Upper lobe of left lung (tissue), 6 donors: ENCODE data around the gene MAD1L1. TPM values are rescaled to one million over a fixed set of nuclear protein-coding genes. Genes with fewer than 3 reads are reported as not detected.
A peak's percentile ranks its signal among the peaks of the same experiment; 100 is the strongest.

ENCODE experiments used
- ATAC-seq, 2 donors: fragments of 200-7000 bp; cut with Tn5 transposase; one replicate each; pipeline ENCODE4 v1.9.1; 2022; ENCODE audit warnings: mild to moderate bottlenecking in 2 of 2, moderate library complexity in 2 of 2; ENCODE audit not compliant: low FRiP score in 2 of 2
- DNase-seq, 2 donors: peaks; one replicate each; pipeline ENCODE4 v3.0.0-alpha.2; 2019 to 2020
- H3K27ac ChIP-seq, 4 donors: fragments of 200-600 bp; sonication (generic); one replicate each; pipeline ENCODE4 v1.5.1; 2016 to 2019
- H3K27me3 ChIP-seq, 4 donors: fragments of 200-600 bp; sonication (generic); one replicate each; pipeline ENCODE4 v1.5.1; 2017 to 2019
- H3K36me3 ChIP-seq, 4 donors: fragments of 200-600 bp; sonication (generic); one replicate each; pipeline ENCODE4 v1.5.1; 2016 to 2019
- H3K4me1 ChIP-seq, 4 donors: fragments of 200-600 bp; sonication (generic); one replicate each; pipeline ENCODE4 v1.5.1; 2018 to 2019
- H3K4me3 ChIP-seq, 4 donors: fragments of 200-600 bp; sonication (generic); one replicate each; pipeline ENCODE4 v1.5.1; 2017 to 2019; ENCODE audit warnings: mild to moderate bottlenecking in 2 of 4, moderate library complexity in 1 of 4
- H3K9me3 ChIP-seq, 4 donors: fragments of 200-600 bp; sonication (generic); one replicate each; pipeline ENCODE4 v1.5.1; 2018 to 2019
- CTCF ChIP-seq, 6 experiments: fragments of 450-650 bp in 4 of 6; fragments of 200-600 bp in 2 of 6; sonication (generic) in 2 of 6; IDR thresholded peaks; one replicate each; pipeline ENCODE4 v1.5.1; 2016 to 2019; ENCODE audit warnings: antibody characterized with exemption in 6 of 6
- EP300 ChIP-seq, 4 donors: sonication (generic); formaldehyde crosslinking; IDR thresholded peaks; one replicate each; pipeline ENCODE4 v1.5.1; 2017; ENCODE audit warnings: antibody characterized with exemption in 4 of 4, control low read depth in 2 of 4
- POLR2A ChIP-seq, 4 donors: fragments of 450-650 bp; IDR thresholded peaks; one replicate each; pipeline ENCODE4 v1.5.1; 2016 to 2017; ENCODE audit warnings: antibody characterized with exemption in 4 of 4, mild to moderate bottlenecking in 2 of 4
- POLR2AphosphoS5 ChIP-seq, 2 donors: sonication (generic); formaldehyde crosslinking; IDR thresholded peaks; one replicate each; pipeline ENCODE4 v1.5.1; 2017; ENCODE audit warnings: antibody characterized with exemption in 2 of 2
- WGBS, 2 donors: methylation state at CpG; one replicate each; pipeline ENCODE4 v1.1.5; 2017 to 2018; 5-methylcytosine and 5-hydroxymethylcytosine counted together
- total RNA-seq, 6 donors: library from RNA; depleted of rRNA in 4 of 6; stranded (reverse); fragments of >200 nt in 4 of 6; gene quantifications; one replicate each; pipeline versions ENCODE4 v1.1.0 to v1.2.1, GENCODE V29; 2016 to 2021
- donor health status: DM: no; HTN: no; CAD: no; lungs with moderate emphysema.
- donor health status: DM: no; HTN: yes; CAD: no; lungs with severe emphysema.

The MAD1L1 gene
- total RNA-seq, 6 donors from 2014 or later, result 40.6 to 364 (median 65.6) TPM

GRCh38 chr7:2145835-2146580, 86.7 kb downstream of the MAD1L1 start:
- TF ChIP-seq POLR2A (IDR thresholded peaks at IDR 0.05) (no peak), EP300 (IDR thresholded peaks at IDR 0.05) (no peak), CTCF (IDR thresholded peaks at IDR 0.05) (no peak), POLR2AphosphoS5 (IDR thresholded peaks at IDR 0.05) (no peak)
- H3K27ac ChIP-seq, result no peak overlapping the region
- no peaks in the 10 kb centered on the region for H3K9me3 ChIP-seq
- no peaks in the 10 kb centered on the region for H3K27me3 ChIP-seq
- ATAC-seq (no peak), DNase-seq (no peak)
- no peak overlapping the region for H3K4me3 ChIP-seq
- peaks cover 0 to 46% (median 34%) of the 10 kb centered on the region in 4 donors for H3K36me3 ChIP-seq
- H3K4me1 ChIP-seq, result no peaks in the 10 kb centered on the region
- WGBS, 2 donors, result 91 to 95% methylated on average over 39 to 42 of the region's 42 CpGs

- Histone ChIP-seq H3K27me3 (no peaks in the 10 kb centered on the region), H3K4me3 (no peak overlapping the region), H3K36me3 (peaks cover 0 to 46% (median 34%) of the 10 kb centered on the region in 4 donors), H3K9me3 (no peaks in the 10 kb centered on the region), H3K4me1 (no peaks in the 10 kb centered on the region), H3K27ac (no peak overlapping the region)
- DNase-seq (no peak), ATAC-seq (no peak)
- 97 to 99% methylated on average over 9 to 15 of the region's 15 CpGs for WGBS, 2 donors
- TF ChIP-seq EP300 (IDR thresholded peaks at IDR 0.05), result no peak
- TF ChIP-seq POLR2AphosphoS5 (IDR thresholded peaks at IDR 0.05), result no peak
- TF ChIP-seq CTCF (IDR thresholded peaks at IDR 0.05), result no peak
- no peak for TF ChIP-seq POLR2A (IDR thresholded peaks at IDR 0.05)
Measured at GRCh38 chr7:2144926-2145325, 87.8 kb downstream of the MAD1L1 start.

- Histone ChIP-seq H3K27ac (no peak overlapping the region), H3K9me3 (no peaks in the 10 kb centered on the region), H3K4me1 (no peaks in the 10 kb centered on the region), H3K36me3 (peaks cover 0 to 46% (median 34%) of the 10 kb centered on the region in 4 donors), H3K4me3 (no peak overlapping the region), H3K27me3 (no peaks in the 10 kb centered on the region)
- DNase-seq, result peak in 1 of 2 donors; percentile 30
- TF ChIP-seq EP300 (IDR thresholded peaks at IDR 0.05) (no peak), POLR2A (IDR thresholded peaks at IDR 0.05) (no peak), POLR2AphosphoS5 (IDR thresholded peaks at IDR 0.05) (no peak), CTCF (IDR thresholded peaks at IDR 0.05) (no peak)
- no peak for ATAC-seq
- whole genome bisulfite sequencing, 2 donors, result 94 to 95% methylated on average over 19 to 25 of the region's 25 CpGs
Measured at GRCh38 chr7:2143981-2144595, 88.7 kb downstream of the MAD1L1 start.

- H3K4me3 ChIP-seq, result no peak overlapping the region
- no peak for TF ChIP-seq POLR2AphosphoS5 (IDR thresholded peaks at IDR 0.05)
- no peak for TF ChIP-seq POLR2A (IDR thresholded peaks at IDR 0.05)
- TF ChIP-seq CTCF (IDR thresholded peaks at IDR 0.05), result no peak
- no peak for TF ChIP-seq EP300 (IDR thresholded peaks at IDR 0.05)
- H3K9me3 ChIP-seq, result no peaks in the 10 kb centered on the region
- no peak overlapping the region for H3K27ac ChIP-seq
- no peak for ATAC-seq
- DNase-seq, result peak in 1 of 2 donors; percentile 32
- WGBS, 2 donors, result 90 to 96% methylated on average over 4 to 7 of the region's 7 CpGs
- no peaks in the 10 kb centered on the region for H3K27me3 ChIP-seq
- peaks cover 0 to 4% (median 0%) of the 10 kb centered on the region in 4 donors for H3K4me1 ChIP-seq
- H3K36me3 ChIP-seq, result peaks cover 0 to 46% (median 33%) of the 10 kb centered on the region in 4 donors
Measured at GRCh38 chr7:2143450-2143849, 89.3 kb downstream of the MAD1L1 start.
